Measurements from ENCODE around the gene SFI1. TPM values are rescaled to one million over a fixed set of nuclear protein-coding genes. Genes with fewer than 3 reads are reported as not detected.
"Not testable (repeated sequence)": the region's sequence is repeated elsewhere in the genome, so short reads cannot be mapped to it uniquely, and the experiment has no call there.

SFI1 gene
- total and polyA plus RNA-seq, 3 donors from 2014 or later: 48.8 to 141 (median 129) TPM

DNA sequence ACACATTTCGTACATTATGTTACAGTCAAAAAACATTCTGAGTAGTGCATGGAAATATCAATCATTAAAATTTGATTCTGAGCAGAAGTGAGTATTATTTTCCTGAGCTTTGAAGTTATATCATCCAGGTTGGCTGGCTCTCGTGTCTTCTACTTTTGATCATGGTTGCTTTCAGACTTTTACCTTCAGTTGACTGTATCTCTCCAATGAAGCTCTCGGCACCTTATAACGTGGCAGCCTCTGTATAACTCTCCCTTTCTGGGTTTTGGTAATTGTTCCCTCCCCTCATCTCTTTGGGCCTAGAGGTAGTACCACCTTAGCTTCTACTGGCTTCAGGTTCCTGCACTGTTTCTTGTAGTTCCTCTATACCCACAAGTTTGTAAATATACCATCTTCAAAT is 12.2 kb downstream of the SFI1 start:
- WGBS, 2 donors: 98% methylated on average over 4 of the region's 4 CpGs

DNA sequence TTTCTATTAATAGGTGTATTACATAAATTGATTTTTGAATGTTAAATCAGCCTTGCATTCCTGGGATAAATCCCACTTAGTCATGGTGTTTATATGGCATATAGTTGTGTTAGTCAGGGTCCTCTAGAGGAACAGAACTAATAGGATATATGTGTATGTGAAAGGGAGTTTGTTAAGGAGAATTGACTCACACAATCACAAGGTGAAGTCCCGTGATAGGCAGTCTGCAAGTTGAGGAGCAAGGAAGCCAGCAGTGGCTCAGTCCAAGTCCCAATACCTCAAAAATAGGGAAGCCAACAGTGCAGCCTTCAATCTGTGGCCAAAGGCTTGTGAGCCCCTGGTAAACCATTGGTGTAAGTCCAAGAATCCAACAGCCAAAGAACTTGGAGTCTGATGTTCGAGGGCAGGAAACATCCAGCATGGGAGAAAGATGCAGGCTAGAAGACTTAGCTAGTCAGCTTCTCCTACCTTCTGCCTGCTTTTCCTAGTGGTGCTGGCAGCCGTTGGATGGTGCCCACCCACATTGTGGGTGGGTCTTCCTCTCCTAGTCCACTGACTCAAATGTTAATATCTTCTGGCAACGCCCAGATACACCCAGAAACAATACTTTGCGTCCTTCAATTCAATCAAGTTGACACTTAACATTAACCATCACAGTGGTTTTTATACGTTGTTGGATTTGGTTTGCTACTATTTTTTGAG is 12.9 kb downstream of the SFI1 start:
- intact Hi-C loops (cut with DNase I; ENCODE audit: low total_unique reads): no loop called here
- no peak overlapping the region for H3K27ac ChIP-seq
- WGBS, 2 donors: 90 to 93% methylated on average over 6 of the region's 6 CpGs
- no peak overlapping the region for H3K4me3 ChIP-seq
- H3K27me3 ChIP-seq: no peaks in the 10 kb centered on the region
- H3K4me1 ChIP-seq: no peaks in the 10 kb centered on the region
- no peak for TF ChIP-seq POLR2A (IDR thresholded peaks at IDR 0.05)
- TF ChIP-seq, protein P1, sequence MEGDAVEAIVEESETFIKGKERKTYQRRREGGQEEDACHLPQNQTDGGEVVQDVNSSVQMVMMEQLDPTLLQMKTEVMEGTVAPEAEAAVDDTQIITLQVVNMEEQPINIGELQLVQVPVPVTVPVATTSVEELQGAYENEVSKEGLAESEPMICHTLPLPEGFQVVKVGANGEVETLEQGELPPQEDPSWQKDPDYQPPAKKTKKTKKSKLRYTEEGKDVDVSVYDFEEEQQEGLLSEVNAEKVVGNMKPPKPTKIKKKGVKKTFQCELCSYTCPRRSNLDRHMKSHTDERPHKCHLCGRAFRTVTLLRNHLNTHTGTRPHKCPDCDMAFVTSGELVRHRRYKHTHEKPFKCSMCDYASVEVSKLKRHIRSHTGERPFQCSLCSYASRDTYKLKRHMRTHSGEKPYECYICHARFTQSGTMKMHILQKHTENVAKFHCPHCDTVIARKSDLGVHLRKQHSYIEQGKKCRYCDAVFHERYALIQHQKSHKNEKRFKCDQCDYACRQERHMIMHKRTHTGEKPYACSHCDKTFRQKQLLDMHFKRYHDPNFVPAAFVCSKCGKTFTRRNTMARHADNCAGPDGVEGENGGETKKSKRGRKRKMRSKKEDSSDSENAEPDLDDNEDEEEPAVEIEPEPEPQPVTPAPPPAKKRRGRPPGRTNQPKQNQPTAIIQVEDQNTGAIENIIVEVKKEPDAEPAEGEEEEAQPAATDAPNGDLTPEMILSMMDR (IDR thresholded peaks at IDR 0.05): no peak
- no peaks in the 10 kb centered on the region for H3K36me3 ChIP-seq (ENCODE audit: low read depth, missing control alignments)
- no peak for DNase-seq
- H3K9me3 ChIP-seq: no peaks in the 10 kb centered on the region

More for the DNA sequence above, 12.2 kb downstream of the SFI1 start:
- Histone ChIP-seq H3K9me3 (no peaks in the 10 kb centered on the region), H3K4me1 (no peaks in the 10 kb centered on the region), H3K27me3 (no peaks in the 10 kb centered on the region), H3K27ac (no peak overlapping the region), H3K4me3 (no peak overlapping the region), H3K36me3 (ENCODE audit: low read depth, missing control alignments) (no peaks in the 10 kb centered on the region)
- no peak for DNase-seq
- intact Hi-C loops (cut with DNase I; ENCODE audit: low total_unique reads): no loop called here
- TF ChIP-seq POLR2A (IDR thresholded peaks at IDR 0.05): no peak
- TF ChIP-seq, protein P1 (IDR thresholded peaks at IDR 0.05): no peak

DNA sequence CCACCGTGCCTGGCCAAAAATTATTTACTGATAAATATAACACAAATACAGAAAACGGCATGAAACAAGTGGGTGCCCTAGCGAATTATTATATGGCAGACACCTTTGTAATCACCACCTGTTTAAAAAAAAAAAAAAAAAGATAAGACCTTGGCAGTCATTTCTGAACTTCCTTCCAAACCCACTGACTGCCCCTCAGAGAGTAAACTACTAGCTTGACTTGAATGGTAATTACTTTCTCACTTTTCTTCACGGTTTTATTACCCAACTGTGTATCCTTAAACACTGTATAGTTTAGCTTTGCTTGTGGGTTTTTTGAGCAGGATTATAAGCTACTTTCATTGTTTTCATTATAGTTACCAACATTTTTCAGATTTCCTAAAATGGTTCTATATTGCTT is 23.7 kb downstream of the SFI1 start:
- no peaks in the 10 kb centered on the region for H3K9me3 ChIP-seq
- H3K27me3 ChIP-seq: no peaks in the 10 kb centered on the region
- no peak for TF ChIP-seq POLR2A (IDR thresholded peaks at IDR 0.05)
- TF ChIP-seq, protein P1 (IDR thresholded peaks at IDR 0.05): no peak
- no peak overlapping the region for H3K27ac ChIP-seq
- WGBS, 2 donors: 83 to 88% methylated on average over 4 of the region's 4 CpGs
- no peak overlapping the region for H3K4me3 ChIP-seq
- no peaks in the 10 kb centered on the region for H3K36me3 ChIP-seq (ENCODE audit: low read depth, missing control alignments)
- intact Hi-C loops (cut with DNase I; ENCODE audit: low total_unique reads): no loop called here
- no peak for DNase-seq
- H3K4me1 ChIP-seq: no peaks in the 10 kb centered on the region

DNA sequence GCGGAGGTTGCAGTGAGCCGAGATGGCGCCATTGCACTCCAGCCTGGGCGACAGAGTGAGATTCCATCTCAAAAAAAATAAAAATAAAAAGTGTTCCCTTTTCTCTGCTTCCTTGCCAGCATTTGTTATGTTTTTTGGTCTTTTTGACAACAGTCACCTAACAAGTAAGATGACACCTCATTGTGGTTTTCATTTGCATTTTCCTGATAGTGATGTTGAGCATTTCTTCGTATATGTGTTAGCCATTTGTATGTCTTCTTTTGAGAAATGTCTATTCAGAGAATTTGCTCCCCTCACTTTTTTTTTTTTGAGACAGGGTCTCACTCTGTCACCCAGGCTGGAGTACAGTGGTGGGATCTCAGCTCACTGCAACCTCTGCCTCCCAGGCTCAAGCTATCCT is 27.8 kb downstream of the SFI1 start:
- DNase-seq; H3K4me3 ChIP-seq; H3K27ac ChIP-seq; intact Hi-C loops (cut with DNase I; ENCODE audit: low total_unique reads); H3K36me3 ChIP-seq (ENCODE audit: low read depth, missing control alignments); H3K4me1 ChIP-seq; H3K27me3 ChIP-seq; H3K9me3 ChIP-seq: not testable (repeated sequence)
- 95 to 96% methylated on average over 5 of the region's 5 CpGs for WGBS, 2 donors

DNA sequence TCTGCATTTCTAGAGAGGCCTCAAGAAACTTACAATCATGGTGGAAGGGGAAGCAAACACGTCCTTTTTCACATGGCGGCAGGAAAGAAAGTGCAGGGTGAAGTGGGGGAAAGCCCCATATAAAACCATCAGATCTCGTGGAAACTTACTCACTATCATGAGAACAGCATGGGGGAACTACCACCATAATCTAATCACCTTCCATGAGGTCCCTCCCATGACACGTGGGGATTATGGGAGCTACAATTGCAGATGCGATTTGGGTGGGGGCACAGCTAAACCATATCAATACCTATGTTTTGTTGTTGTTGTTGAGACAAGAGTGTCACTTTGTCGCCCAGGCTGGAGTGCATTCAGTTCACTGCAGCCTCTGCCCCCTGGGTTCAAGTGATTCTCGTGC is 29.9 kb downstream of the SFI1 start:
- no peak for DNase-seq
- WGBS, 2 donors: 88 to 93% methylated on average over 7 of the region's 7 CpGs
- intact Hi-C loops (cut with DNase I; ENCODE audit: low total_unique reads): no loop called here

More for the DNA sequence above, 29.9 kb downstream of the SFI1 start:
- no peaks in the 10 kb centered on the region for H3K36me3 ChIP-seq (ENCODE audit: low read depth, missing control alignments)
- TF ChIP-seq, protein P1 (IDR thresholded peaks at IDR 0.05): no peak
- no peak for TF ChIP-seq POLR2A (IDR thresholded peaks at IDR 0.05)
- H3K9me3 ChIP-seq: no peaks in the 10 kb centered on the region
- H3K4me3 ChIP-seq: no peak overlapping the region
- no peak overlapping the region for H3K27ac ChIP-seq
- H3K4me1 ChIP-seq: no peaks in the 10 kb centered on the region
- H3K27me3 ChIP-seq: no peaks in the 10 kb centered on the region

All from testis (tissue), 3 donors.